ENCODE data around the gene PIH1D2.

DNA sequence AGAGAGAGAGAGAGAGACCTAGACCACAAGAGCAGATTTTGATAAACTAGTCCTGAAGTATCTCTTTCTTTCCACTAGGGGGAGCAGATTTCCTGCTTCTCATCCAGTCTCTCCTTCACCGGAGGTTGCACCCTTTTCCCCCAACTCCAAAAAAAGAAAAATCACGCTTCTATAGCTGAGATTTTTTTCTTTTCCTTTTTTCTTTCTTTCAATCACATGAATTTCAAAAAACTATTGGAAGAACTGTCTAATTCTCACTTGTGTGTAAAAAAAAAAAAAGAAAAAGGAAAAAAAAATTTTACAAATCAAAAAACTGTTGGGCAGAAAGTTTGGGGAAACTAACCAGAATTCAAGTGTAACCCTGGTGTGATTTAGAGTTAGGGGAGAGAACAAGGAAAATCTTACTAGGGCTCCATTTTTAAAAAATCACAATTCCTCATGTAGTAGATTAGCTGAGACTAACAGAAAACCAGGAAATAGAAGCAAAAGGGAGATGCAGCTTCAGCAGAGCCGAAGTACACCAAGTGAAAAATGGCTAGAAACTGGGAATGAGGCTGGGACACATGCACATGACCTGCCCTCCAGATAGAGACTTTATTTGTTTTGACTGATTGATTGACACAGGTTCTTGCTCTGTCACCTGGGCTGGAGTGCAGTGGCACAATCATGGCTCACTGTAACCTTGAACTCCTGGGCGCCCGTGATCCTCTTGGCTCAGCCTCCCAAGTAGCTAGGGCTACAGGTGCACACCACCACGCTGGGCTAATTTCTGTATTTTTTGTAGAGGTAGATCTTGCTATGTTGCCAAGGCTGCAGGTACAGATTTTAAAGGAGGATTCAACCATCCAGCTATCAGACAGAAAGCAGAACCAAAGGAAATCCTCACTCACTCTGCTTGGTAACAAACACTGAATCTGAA, 40.0 kb upstream of the PIH1D2 start:
- TF ChIP-seq, protein P1, sequence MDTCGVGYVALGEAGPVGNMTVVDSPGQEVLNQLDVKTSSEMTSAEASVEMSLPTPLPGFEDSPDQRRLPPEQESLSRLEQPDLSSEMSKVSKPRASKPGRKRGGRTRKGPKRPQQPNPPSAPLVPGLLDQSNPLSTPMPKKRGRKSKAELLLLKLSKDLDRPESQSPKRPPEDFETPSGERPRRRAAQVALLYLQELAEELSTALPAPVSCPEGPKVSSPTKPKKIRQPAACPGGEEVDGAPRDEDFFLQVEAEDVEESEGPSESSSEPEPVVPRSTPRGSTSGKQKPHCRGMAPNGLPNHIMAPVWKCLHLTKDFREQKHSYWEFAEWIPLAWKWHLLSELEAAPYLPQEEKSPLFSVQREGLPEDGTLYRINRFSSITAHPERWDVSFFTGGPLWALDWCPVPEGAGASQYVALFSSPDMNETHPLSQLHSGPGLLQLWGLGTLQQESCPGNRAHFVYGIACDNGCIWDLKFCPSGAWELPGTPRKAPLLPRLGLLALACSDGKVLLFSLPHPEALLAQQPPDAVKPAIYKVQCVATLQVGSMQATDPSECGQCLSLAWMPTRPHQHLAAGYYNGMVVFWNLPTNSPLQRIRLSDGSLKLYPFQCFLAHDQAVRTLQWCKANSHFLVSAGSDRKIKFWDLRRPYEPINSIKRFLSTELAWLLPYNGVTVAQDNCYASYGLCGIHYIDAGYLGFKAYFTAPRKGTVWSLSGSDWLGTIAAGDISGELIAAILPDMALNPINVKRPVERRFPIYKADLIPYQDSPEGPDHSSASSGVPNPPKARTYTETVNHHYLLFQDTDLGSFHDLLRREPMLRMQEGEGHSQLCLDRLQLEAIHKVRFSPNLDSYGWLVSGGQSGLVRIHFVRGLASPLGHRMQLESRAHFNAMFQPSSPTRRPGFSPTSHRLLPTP (IDR thresholded peaks at IDR 0.05; ENCODE audit: borderline replicate concordance, extremely low read depth, insufficient read length), result no peak
- TF ChIP-seq, protein P2, sequence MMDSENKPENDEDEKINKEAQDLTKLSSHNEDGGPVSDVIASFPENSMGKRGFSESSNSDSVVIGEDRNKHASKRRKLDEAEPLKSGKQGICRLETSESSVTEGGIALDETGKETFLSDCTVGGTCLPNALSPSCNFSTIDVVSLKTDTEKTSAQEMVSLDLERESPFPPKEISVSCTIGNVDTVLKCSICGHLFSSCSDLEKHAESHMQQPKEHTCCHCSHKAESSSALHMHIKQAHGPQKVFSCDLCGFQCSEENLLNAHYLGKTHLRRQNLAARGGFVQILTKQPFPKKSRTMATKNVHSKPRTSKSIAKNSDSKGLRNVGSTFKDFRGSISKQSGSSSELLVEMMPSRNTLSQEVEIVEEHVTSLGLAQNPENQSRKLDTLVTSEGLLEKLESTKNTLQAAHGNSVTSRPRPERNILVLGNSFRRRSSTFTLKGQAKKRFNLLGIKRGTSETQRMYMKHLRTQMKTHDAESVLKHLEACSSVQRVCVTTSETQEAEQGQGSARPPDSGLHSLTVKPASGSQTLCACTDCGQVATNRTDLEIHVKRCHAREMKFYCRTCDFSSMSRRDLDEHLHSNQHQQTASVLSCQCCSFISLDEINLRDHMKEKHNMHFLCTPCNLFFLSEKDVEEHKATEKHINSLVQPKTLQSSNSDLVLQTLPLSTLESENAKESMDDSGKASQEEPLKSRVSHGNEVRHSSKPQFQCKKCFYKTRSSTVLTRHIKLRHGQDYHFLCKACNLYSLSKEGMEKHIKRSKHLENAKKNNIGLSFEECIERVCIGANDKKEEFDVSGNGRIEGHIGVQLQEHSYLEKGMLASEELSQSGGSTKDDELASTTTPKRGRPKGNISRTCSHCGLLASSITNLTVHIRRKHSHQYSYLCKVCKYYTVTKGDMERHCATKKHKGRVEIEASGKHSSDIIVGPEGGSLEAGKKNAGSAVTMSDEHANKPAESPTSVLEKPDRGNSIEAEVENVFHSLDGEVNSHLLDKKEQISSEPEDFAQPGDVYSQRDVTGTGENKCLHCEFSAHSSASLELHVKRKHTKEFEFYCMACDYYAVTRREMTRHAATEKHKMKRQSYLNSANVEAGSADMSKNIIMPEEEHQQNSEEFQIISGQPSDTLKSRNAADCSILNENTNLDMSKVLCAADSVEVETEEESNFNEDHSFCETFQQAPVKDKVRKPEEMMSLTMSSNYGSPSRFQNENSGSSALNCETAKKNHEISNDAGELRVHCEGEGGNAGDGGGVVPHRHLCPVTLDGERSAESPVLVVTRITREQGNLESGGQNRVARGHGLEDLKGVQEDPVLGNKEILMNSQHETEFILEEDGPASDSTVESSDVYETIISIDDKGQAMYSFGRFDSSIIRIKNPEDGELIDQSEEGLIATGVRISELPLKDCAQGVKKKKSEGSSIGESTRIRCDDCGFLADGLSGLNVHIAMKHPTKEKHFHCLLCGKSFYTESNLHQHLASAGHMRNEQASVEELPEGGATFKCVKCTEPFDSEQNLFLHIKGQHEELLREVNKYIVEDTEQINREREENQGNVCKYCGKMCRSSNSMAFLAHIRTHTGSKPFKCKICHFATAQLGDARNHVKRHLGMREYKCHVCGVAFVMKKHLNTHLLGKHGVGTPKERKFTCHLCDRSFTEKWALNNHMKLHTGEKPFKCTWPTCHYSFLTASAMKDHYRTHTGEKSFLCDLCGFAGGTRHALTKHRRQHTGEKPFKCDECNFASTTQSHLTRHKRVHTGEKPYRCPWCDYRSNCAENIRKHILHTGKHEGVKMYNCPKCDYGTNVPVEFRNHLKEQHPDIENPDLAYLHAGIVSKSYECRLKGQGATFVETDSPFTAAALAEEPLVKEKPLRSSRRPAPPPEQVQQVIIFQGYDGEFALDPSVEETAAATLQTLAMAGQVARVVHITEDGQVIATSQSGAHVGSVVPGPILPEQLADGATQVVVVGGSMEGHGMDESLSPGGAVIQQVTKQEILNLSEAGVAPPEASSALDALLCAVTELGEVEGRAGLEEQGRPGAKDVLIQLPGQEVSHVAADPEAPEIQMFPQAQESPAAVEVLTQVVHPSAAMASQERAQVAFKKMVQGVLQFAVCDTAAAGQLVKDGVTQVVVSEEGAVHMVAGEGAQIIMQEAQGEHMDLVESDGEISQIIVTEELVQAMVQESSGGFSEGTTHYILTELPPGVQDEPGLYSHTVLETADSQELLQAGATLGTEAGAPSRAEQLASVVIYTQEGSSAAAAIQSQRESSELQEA (IDR thresholded peaks at IDR 0.05; ENCODE audit: low read depth), result no peak
- no peak for TF ChIP-seq CREB1 (IDR thresholded peaks at IDR 0.05)
- TF ChIP-seq CREB1 (CRISPR knock-in tag; IDR thresholded peaks at IDR 0.05), result no peak
- TF ChIP-seq ID3 (CRISPR knock-in tag; IDR thresholded peaks at IDR 0.05), result no peak
- no peak for TF ChIP-seq ID3 (tag; IDR thresholded peaks at IDR 0.05)
- TF ChIP-seq ZFP36 (IDR thresholded peaks at IDR 0.05; ENCODE audit: low read depth, low read length, partially characterized antibody), result no peak
- no peak for TF ChIP-seq POLR2AphosphoS5 (IDR thresholded peaks at IDR 0.05; ENCODE audit: control insufficient read depth, insufficient read depth, low read depth, low read length)
- no peak for TF ChIP-seq CBX5 (IDR thresholded peaks at IDR 0.05; ENCODE audit: borderline replicate concordance, low read depth)
- TF ChIP-seq, protein P3, sequence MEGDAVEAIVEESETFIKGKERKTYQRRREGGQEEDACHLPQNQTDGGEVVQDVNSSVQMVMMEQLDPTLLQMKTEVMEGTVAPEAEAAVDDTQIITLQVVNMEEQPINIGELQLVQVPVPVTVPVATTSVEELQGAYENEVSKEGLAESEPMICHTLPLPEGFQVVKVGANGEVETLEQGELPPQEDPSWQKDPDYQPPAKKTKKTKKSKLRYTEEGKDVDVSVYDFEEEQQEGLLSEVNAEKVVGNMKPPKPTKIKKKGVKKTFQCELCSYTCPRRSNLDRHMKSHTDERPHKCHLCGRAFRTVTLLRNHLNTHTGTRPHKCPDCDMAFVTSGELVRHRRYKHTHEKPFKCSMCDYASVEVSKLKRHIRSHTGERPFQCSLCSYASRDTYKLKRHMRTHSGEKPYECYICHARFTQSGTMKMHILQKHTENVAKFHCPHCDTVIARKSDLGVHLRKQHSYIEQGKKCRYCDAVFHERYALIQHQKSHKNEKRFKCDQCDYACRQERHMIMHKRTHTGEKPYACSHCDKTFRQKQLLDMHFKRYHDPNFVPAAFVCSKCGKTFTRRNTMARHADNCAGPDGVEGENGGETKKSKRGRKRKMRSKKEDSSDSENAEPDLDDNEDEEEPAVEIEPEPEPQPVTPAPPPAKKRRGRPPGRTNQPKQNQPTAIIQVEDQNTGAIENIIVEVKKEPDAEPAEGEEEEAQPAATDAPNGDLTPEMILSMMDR (IDR thresholded peaks at IDR 0.05 in 2 of 3, conservative IDR thresholded peaks at IDR 0.05 in 1 of 3; ENCODE audit: insufficient read depth in 2 of 3, low read depth in 1 of 3, low read length in 3 of 3), result peak; percentile 57 to 72 (median 64); a peak in 4 of 6 replicates
- no peak for TF ChIP-seq SPI1 (IDR thresholded peaks at IDR 0.05; ENCODE audit: borderline replicate concordance, low read depth, low read length)
- no peak for TF ChIP-seq DACH1 (IDR thresholded peaks at IDR 0.05; ENCODE audit: partially characterized antibody)
